NB4 (cell line): ENCODE results near the gene GRM7.

Source experiments
- POLR2A ChIP-seq: IDR thresholded peaks from 2 replicates; pipeline ENCODE4 v1.6.1; 2011; ENCODE audit warnings: mild to moderate bottlenecking; ENCODE audit not compliant: insufficient read length; ENCODE audit errors: extremely low read depth
- TF ChIP-seq, protein P1 (sequence below): IDR thresholded peaks from one replicate; pipeline ENCODE4 v1.5.1; 2012; ENCODE audit warnings: low read depth, low read length

DNA sequence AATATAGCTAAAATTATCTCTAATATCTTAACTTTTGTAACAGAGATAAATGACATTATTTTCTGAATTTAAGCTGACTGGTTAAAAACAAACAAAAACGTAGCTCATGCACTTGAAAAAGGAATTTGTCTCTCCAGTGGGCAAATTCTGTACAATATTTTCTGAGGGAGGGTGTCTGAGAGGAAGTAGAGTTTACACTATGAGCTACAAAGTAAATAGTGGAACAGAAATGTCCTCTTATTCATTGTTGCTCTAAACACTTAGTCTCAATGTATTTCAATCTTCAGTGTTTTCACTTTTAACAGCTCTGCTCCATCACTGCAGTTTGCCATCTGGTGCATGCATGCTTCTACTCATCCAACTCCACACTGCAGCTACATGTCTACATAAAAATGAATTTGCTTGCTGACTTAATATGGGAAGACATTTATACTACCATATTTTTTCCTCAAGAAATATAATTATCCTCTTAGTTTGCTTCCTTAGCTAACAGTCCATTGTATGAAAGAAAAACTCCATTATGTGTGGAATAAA is 823.3 kb downstream of the GRM7 start:
- TF ChIP-seq, protein P1, sequence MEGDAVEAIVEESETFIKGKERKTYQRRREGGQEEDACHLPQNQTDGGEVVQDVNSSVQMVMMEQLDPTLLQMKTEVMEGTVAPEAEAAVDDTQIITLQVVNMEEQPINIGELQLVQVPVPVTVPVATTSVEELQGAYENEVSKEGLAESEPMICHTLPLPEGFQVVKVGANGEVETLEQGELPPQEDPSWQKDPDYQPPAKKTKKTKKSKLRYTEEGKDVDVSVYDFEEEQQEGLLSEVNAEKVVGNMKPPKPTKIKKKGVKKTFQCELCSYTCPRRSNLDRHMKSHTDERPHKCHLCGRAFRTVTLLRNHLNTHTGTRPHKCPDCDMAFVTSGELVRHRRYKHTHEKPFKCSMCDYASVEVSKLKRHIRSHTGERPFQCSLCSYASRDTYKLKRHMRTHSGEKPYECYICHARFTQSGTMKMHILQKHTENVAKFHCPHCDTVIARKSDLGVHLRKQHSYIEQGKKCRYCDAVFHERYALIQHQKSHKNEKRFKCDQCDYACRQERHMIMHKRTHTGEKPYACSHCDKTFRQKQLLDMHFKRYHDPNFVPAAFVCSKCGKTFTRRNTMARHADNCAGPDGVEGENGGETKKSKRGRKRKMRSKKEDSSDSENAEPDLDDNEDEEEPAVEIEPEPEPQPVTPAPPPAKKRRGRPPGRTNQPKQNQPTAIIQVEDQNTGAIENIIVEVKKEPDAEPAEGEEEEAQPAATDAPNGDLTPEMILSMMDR: no peak
- TF ChIP-seq POLR2A: no peak
